ENCODE data around the gene METTL21C. TPM values are rescaled to one million over a fixed set of nuclear protein-coding genes. Genes with fewer than 3 reads are reported as not detected.

Gene METTL21C
- total RNA-seq, 1 donor: not detected

DNA sequence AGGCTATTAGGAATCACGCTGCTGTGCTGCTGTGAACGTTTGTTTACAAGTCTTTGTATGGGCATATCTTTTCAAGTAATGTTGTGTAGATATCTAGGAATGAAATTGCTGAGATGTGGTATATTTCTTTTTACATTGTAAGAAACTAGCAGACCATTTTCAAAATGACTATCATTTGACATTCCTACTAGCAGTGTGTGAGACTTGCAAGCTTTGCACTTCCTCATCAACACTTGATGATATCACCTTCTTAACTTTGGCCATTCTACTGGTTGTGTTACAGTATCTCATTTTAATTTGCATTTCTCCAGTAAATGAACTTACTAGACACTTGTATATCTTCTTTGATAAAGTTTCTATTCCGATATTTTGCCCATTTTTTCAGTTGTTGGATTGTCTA is 12.1 kb downstream of the METTL21C start:
- Histone ChIP-seq H3K36me3 (ENCODE audit: insufficient read depth, low read length) (peaks cover 22% of the 10 kb centered on the region), H3K79me2 (ENCODE audit: insufficient read depth, low read length) (no peaks in the 10 kb centered on the region), H3K27ac (ENCODE audit: low read depth, low read length) (no peak overlapping the region), H3K4me3 (ENCODE audit: insufficient read depth, low read length) (no peak overlapping the region), H3K4me2 (ENCODE audit: insufficient read depth, low read length) (no peak overlapping the region), H4K20me1 (ENCODE audit: insufficient read depth, low read length) (no peaks in the 10 kb centered on the region), H2AFZ (ENCODE audit: low read length) (no peak overlapping the region), H3K27me3 (ENCODE audit: insufficient read depth, low read length) (peaks cover 7% of the 10 kb centered on the region), H3K9me3 (ENCODE audit: low read depth, low read length) (peaks cover 1% of the 10 kb centered on the region), H3K4me1 (ENCODE audit: insufficient read depth, low read length) (no peaks in the 10 kb centered on the region)
- no peak for DNase-seq (ENCODE audit: insufficient read length, low spot score, missing footprints)
- TF ChIP-seq, protein P1, sequence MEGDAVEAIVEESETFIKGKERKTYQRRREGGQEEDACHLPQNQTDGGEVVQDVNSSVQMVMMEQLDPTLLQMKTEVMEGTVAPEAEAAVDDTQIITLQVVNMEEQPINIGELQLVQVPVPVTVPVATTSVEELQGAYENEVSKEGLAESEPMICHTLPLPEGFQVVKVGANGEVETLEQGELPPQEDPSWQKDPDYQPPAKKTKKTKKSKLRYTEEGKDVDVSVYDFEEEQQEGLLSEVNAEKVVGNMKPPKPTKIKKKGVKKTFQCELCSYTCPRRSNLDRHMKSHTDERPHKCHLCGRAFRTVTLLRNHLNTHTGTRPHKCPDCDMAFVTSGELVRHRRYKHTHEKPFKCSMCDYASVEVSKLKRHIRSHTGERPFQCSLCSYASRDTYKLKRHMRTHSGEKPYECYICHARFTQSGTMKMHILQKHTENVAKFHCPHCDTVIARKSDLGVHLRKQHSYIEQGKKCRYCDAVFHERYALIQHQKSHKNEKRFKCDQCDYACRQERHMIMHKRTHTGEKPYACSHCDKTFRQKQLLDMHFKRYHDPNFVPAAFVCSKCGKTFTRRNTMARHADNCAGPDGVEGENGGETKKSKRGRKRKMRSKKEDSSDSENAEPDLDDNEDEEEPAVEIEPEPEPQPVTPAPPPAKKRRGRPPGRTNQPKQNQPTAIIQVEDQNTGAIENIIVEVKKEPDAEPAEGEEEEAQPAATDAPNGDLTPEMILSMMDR (IDR thresholded peaks at IDR 0.05; ENCODE audit: extremely low read depth, low read depth, low read length): no peak

DNA sequence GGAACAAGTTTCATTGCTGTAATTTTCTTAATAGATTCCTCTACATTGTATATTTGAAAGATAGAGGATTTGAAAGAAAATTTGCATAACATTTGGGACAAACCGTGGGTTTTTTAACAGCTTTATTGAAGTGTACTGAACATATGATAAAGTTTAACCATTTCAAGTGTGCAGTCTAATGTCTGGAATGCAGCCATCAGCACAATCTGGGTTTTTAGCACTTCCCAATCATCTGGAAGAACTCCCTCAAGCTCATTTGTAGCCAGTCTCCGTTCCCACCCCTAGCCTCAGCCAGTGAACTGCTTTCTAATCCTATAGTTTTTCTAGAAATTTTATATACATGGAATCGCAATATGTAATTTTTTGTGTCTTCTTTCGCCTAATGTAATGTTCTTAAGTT is 12.6 kb downstream of the METTL21C start:
- Histone ChIP-seq H4K20me1 (ENCODE audit: insufficient read depth, low read length) (no peaks in the 10 kb centered on the region), H2AFZ (ENCODE audit: low read length) (no peak overlapping the region), H3K9me3 (ENCODE audit: low read depth, low read length) (peaks cover 1% of the 10 kb centered on the region), H3K36me3 (ENCODE audit: insufficient read depth, low read length) (peaks cover 22% of the 10 kb centered on the region), H3K4me2 (ENCODE audit: insufficient read depth, low read length) (no peak overlapping the region), H3K79me2 (ENCODE audit: insufficient read depth, low read length) (no peaks in the 10 kb centered on the region), H3K27ac (ENCODE audit: low read depth, low read length) (no peak overlapping the region), H3K27me3 (ENCODE audit: insufficient read depth, low read length) (peaks cover 7% of the 10 kb centered on the region), H3K4me1 (ENCODE audit: insufficient read depth, low read length) (no peaks in the 10 kb centered on the region), H3K4me3 (ENCODE audit: insufficient read depth, low read length) (no peak overlapping the region)
- TF ChIP-seq, protein P1 (IDR thresholded peaks at IDR 0.05; ENCODE audit: extremely low read depth, low read depth, low read length): no peak
- DNase-seq (ENCODE audit: insufficient read length, low spot score, missing footprints): no peak

DNA sequence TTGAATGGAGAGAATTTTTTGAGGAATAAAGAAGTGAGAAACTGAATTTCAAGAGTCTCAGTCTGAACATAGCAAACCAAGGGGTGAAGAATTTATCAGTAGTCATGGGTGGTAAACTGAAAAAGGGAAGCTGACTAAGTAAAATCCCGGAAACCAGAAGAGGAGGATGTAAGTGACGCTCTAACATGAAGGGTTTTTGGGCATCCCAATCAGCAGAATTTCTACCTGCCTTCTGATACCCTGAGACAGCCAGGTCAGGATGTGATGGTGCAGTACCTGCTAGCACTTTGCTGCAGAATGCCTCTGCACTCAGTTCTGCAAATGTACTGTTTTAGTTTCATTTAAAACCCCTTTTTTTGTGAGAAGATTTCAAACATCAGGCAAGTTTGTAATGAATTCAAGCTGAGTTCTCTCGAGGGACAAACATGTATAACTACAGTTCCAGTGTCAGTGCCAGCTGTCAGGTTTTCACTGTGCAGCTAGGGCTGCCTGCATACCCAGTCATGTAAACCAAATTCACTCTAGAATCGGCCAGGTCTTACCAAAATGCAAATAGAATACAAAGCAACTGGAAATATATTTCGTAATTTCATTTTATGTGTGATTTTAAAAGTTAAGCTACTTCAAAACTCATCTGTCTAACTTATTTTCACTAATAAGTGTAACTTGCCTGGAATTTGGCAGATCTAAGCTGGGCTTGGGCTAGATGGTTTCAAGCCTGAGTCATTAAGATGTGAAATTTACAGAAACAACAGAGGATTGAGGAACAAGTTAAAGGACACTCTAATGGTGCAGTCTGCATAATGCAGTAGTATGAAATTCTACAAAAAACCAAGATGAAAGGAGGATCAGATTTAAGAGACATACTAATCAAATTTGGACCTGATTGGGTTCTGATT is 13.8 kb downstream of the METTL21C start:
- no peak overlapping the region for H3K27ac ChIP-seq (ENCODE audit: low read depth, low read length)
- no peak overlapping the region for H3K4me3 ChIP-seq (ENCODE audit: insufficient read depth, low read length)
- H2AFZ ChIP-seq (ENCODE audit: low read length): no peak overlapping the region
- H3K79me2 ChIP-seq (ENCODE audit: insufficient read depth, low read length): no peaks in the 10 kb centered on the region
- peaks cover 1% of the 10 kb centered on the region for H3K9me3 ChIP-seq (ENCODE audit: low read depth, low read length)
- no peak overlapping the region for H3K4me2 ChIP-seq (ENCODE audit: insufficient read depth, low read length)
- H3K27me3 ChIP-seq (ENCODE audit: insufficient read depth, low read length): peaks cover 3% of the 10 kb centered on the region
- TF ChIP-seq, protein P1 (IDR thresholded peaks at IDR 0.05; ENCODE audit: extremely low read depth, low read depth, low read length): no peak
- H3K36me3 ChIP-seq (ENCODE audit: insufficient read depth, low read length): peaks cover 31% of the 10 kb centered on the region
- H4K20me1 ChIP-seq (ENCODE audit: insufficient read depth, low read length): no peaks in the 10 kb centered on the region
- H3K4me1 ChIP-seq (ENCODE audit: insufficient read depth, low read length): no peaks in the 10 kb centered on the region
- no peak for DNase-seq (ENCODE audit: insufficient read length, low spot score, missing footprints)

DNA sequence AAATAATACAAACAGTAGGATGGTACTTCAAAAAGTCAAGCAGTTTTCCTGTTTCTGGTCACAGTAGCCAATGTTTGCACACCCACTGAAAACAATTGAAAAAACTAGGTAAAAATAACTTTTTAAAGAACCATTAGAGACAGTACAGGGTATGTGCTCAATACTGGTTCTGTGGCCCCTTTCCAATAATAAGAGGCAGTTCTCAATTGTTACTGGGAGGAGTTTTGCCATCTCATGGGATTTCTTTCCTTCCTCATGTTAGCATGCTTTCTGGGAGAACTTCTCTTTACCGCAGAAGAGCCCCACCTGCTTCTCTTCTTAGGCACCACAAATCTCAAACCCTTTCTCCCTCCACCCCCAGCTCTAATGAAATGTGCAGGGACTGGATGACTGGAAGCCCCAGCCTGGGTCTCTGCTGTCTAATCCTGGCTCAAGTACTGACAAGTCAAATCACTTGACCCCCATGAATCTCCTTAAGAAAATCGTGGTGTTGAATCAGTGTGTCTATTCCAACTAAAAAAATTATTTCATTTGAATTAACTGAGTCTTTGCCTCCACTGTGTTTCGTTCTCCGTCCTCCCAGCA is 14.6 kb downstream of the METTL21C start:
- Histone ChIP-seq H3K4me2 (ENCODE audit: insufficient read depth, low read length) (no peak overlapping the region), H2AFZ (ENCODE audit: low read length) (no peak overlapping the region), H4K20me1 (ENCODE audit: insufficient read depth, low read length) (no peaks in the 10 kb centered on the region), H3K9me3 (ENCODE audit: low read depth, low read length) (peaks cover 1% of the 10 kb centered on the region), H3K27me3 (ENCODE audit: insufficient read depth, low read length) (no peaks in the 10 kb centered on the region), H3K79me2 (ENCODE audit: insufficient read depth, low read length) (no peaks in the 10 kb centered on the region), H3K4me3 (ENCODE audit: insufficient read depth, low read length) (no peak overlapping the region), H3K36me3 (ENCODE audit: insufficient read depth, low read length) (peaks cover 35% of the 10 kb centered on the region), H3K4me1 (ENCODE audit: insufficient read depth, low read length) (no peaks in the 10 kb centered on the region), H3K27ac (ENCODE audit: low read depth, low read length) (no peak overlapping the region)
- TF ChIP-seq, protein P1 (IDR thresholded peaks at IDR 0.05; ENCODE audit: extremely low read depth, low read depth, low read length): no peak
- no peak for DNase-seq (ENCODE audit: insufficient read length, low spot score, missing footprints)
